GM10266 (cell line): ENCODE results near the gene MESP1.

Experiments used
- DNase-seq: peaks from one replicate; pipeline ENCODE4 v3.0.0; 2012; ENCODE audit errors: extremely low spot score
- TF ChIP-seq, protein P1 (sequence below): IDR thresholded peaks from 2 replicates; pipeline ENCODE4 v1.5.1; 2012; ENCODE audit warnings: mild to moderate bottlenecking, low read depth; ENCODE audit not compliant: control insufficient read depth, insufficient read depth; ENCODE audit errors: missing control alignments

The MESP1 gene

DNA sequence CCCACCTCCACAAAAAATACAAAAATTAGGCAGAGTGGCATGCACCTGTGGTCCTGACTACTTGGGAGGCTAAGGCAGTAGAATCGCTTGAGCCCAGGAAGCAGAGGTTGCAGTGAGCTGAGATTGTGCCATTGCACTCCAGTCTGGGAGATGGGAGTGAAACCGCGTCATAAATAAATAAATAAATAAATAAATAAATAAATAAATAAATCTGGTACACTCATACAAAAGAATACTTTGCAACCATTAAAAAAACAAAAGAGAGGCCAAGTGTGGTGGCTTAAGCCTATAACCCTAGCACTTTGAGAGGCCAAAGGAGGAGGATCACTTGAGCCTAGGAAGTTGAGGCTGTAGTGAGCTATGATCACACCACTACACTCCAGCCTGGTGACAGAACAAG is 28.0 kb downstream of the MESP1 start:
- TF ChIP-seq, protein P1, sequence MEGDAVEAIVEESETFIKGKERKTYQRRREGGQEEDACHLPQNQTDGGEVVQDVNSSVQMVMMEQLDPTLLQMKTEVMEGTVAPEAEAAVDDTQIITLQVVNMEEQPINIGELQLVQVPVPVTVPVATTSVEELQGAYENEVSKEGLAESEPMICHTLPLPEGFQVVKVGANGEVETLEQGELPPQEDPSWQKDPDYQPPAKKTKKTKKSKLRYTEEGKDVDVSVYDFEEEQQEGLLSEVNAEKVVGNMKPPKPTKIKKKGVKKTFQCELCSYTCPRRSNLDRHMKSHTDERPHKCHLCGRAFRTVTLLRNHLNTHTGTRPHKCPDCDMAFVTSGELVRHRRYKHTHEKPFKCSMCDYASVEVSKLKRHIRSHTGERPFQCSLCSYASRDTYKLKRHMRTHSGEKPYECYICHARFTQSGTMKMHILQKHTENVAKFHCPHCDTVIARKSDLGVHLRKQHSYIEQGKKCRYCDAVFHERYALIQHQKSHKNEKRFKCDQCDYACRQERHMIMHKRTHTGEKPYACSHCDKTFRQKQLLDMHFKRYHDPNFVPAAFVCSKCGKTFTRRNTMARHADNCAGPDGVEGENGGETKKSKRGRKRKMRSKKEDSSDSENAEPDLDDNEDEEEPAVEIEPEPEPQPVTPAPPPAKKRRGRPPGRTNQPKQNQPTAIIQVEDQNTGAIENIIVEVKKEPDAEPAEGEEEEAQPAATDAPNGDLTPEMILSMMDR, result no peak
- DNase-seq, result no peak

DNA sequence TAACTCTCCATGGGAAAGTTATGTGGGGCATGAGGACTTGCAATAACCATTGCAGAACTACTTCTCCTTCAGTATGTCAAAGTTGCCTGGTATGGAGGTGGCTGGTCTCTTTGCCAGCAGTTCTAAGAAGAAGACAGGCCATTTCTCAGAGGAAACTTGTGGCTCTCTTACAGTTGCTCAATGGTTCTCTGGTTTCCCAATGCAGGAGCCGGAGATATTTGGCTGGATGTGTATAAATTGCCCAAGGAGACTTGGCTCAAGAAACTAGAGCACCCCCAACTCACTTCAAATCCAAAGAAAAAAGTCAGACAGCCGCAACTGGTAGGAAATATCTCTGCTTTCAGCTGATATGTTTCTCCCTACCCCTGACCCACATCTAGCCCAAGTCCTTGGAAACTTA is 36.3 kb downstream of the MESP1 start:
- TF ChIP-seq, protein P1, result no peak
- no peak for DNase-seq

DNA sequence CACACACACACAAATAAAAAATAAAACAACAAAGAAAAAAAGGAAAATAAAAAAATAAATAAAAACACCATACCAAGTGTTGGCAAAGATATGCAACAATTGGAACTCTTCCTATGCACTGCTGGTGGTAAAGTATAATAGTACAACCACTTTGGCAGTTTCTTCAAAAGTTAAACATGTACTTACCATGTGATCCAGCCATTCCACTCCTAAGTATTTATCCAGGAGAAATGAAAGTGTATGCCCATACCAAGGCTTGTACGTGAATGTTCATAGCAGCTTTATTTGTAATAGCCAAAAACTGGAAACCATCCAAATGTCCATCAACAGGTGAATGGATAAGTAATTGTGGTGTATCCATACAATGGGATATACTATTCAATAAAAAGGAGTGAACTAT is 43.5 kb downstream of the MESP1 start:
- DNase-seq, result no peak
- TF ChIP-seq, protein P1, result no peak

DNA sequence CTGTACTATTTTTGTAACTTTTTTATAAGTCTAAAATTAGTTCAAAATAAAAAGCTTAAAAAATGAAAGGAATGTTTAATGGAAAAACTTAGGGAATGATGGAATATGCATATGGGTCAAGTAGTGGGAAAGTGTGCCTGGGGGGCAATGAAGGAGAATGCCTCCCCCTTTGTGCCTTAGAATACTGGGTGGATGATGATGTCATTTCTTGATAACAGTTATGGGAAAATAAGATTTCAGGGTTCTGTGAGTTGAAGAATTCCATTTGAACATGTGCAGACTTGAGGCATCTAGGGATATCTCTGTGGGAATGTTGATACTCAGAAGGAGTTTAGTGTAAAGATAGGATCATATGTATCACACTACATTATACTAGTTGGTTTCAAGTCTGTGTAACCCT is 46.6 kb downstream of the MESP1 start:
- TF ChIP-seq, protein P1, result no peak

More for the DNA sequence above, 46.6 kb downstream of the MESP1 start:
- no peak for DNase-seq
